GM23338 (cell line): ENCODE results near the gene CCDC40. TPM values are rescaled to one million over a fixed set of nuclear protein-coding genes. Genes with fewer than 3 reads are reported as not detected.
A peak's percentile ranks its signal among the peaks of the same experiment; 100 is the strongest.

ENCODE experiments used
- ATAC-seq: fragments of 200-7000 bp; cut with Tn5 transposase; 3 replicates; pipeline ENCODE4 v1.9.1; 2020
- DNase-seq: peaks from one replicate; pipeline ENCODE4 v3.0.0-alpha.2; 2015; ENCODE audit warnings: low spot score
- H2AFZ ChIP-seq: fragments of 200-600 bp; sonication (generic); 2 replicates; pipeline ENCODE4 v1.8.0; 2016; ENCODE audit warnings: antibody characterized with exemption, mild to moderate bottlenecking, moderate library complexity
- H3F3A ChIP-seq: fragments of 200-600 bp; sonication (generic); replicated peaks from 2 replicates; pipeline ENCODE4 v1.8.0; 2017; ENCODE audit warnings: antibody characterized with exemption, mixed run types, low read depth
- H3K27ac ChIP-seq: fragments of 200-600 bp; sonication (generic); 2 replicates; pipeline ENCODE4 v1.6.1; 2016; ENCODE audit warnings: low read depth
- H3K27me3 ChIP-seq: fragments of 200-600 bp; sonication (generic); 2 replicates; pipeline ENCODE4 v1.8.0; 2016; ENCODE audit warnings: mild to moderate bottlenecking, mixed run types, moderate library complexity; ENCODE audit not compliant: insufficient read depth
- H3K36me3 ChIP-seq: fragments of 200-600 bp; sonication (generic); 2 replicates; pipeline ENCODE4 v1.8.0; 2016; ENCODE audit warnings: mild to moderate bottlenecking; ENCODE audit not compliant: insufficient read depth
- H3K4me1 ChIP-seq: fragments of 200-600 bp; sonication (generic); 2 replicates; pipeline ENCODE4 v1.8.0; 2016; ENCODE audit warnings: mild to moderate bottlenecking, moderate library complexity; ENCODE audit not compliant: insufficient read depth
- H3K4me2 ChIP-seq: fragments of 200-600 bp; sonication (generic); 2 replicates; pipeline ENCODE4 v1.7.1; 2017; ENCODE audit warnings: mixed run types
- H3K4me3 ChIP-seq: fragments of 200-600 bp; sonication (generic); 2 replicates; pipeline ENCODE4 v1.6.1; 2016; ENCODE audit warnings: mixed run types
- H3K79me2 ChIP-seq: fragments of 200-600 bp; sonication (generic); replicated peaks from 2 replicates; pipeline ENCODE4 v1.8.0; 2017; ENCODE audit warnings: mild to moderate bottlenecking; ENCODE audit not compliant: insufficient read depth
- H3K9me2 ChIP-seq: fragments of 200-600 bp; sonication (generic); 2 replicates; pipeline ENCODE4 v1.8.0; 2017; ENCODE audit not compliant: insufficient read depth
- H4K20me1 ChIP-seq: fragments of 200-600 bp; sonication (generic); replicated peaks from 2 replicates; pipeline ENCODE4 v1.8.0; 2017; ENCODE audit warnings: mild to moderate bottlenecking; ENCODE audit not compliant: insufficient read depth
- H3K27ac Mint-ChIP-seq: 2 replicates; pipeline ENCODE4 v1.8.0; 2020; ENCODE audit warnings: inconsistent platforms, mild to moderate bottlenecking, moderate library complexity, mixed read lengths
- H3K27me3 Mint-ChIP-seq: 3 replicates; pipeline ENCODE4 v1.8.0; 2022; ENCODE audit warnings: low read depth, mild to moderate bottlenecking, moderate library complexity, mixed read lengths, inconsistent platforms; ENCODE audit not compliant: insufficient read depth, poor library complexity
- H3K36me3 Mint-ChIP-seq: 3 replicates; pipeline ENCODE4 v1.8.0; 2021; ENCODE audit warnings: low read depth, mild to moderate bottlenecking, inconsistent platforms, moderate library complexity, mixed read lengths
- H3K4me1 Mint-ChIP-seq: 3 replicates; pipeline ENCODE4 v1.8.0; 2020; ENCODE audit warnings: mild to moderate bottlenecking, inconsistent platforms, mixed read lengths
- H3K4me3 Mint-ChIP-seq: 3 replicates; pipeline ENCODE4 v1.8.0; 2021; ENCODE audit warnings: moderate library complexity, mild to moderate bottlenecking, inconsistent platforms, mixed read lengths
- H3K9me3 Mint-ChIP-seq: 3 replicates; pipeline ENCODE4 v1.8.0; 2020; ENCODE audit warnings: moderate library complexity, mild to moderate bottlenecking, inconsistent platforms, mixed read lengths
- CREB1 ChIP-seq: fragments of 250-450 bp; sonication (Bioruptor Pico); IDR thresholded peaks from 2 replicates; pipeline ENCODE4 v1.5.0; 2020; ENCODE audit warnings: low read depth, mild to moderate bottlenecking, moderate library complexity
- EZH2phosphoT487 ChIP-seq: fragments of 200-600 bp; sonication (generic); IDR thresholded peaks from one replicate; pipeline ENCODE4 v1.8.1; 2018; ENCODE audit warnings: antibody characterized with exemption; ENCODE audit not compliant: unreplicated experiment
- NANOG ChIP-seq: IDR thresholded peaks from 2 replicates; pipeline ENCODE4 v1.6.1; 2016; ENCODE audit warnings: antibody characterized with exemption, borderline replicate concordance
- POLR2AphosphoS5 ChIP-seq: IDR thresholded peaks from 2 replicates; pipeline ENCODE4 v1.6.1; 2016; ENCODE audit warnings: antibody characterized with exemption, low read depth
- STAT1 ChIP-seq: IDR thresholded peaks from one replicate; pipeline ENCODE4 v1.6.1; 2016; ENCODE audit warnings: antibody characterized with exemption; ENCODE audit not compliant: unreplicated experiment
- ZNF114 ChIP-seq: fragments of 250-450 bp; sonication (Bioruptor Pico); IDR thresholded peaks from 2 replicates; pipeline ENCODE4 v1.5.0; 2020; ENCODE audit warnings: mild to moderate bottlenecking, moderate library complexity
- ZNF331 ChIP-seq: fragments of 250-450 bp; sonication (Bioruptor Pico); IDR thresholded peaks from 2 replicates; pipeline ENCODE4 v1.5.0; 2020; ENCODE audit warnings: low read depth, mild to moderate bottlenecking, moderate library complexity
- ZNF462 ChIP-seq: fragments of 250-450 bp; sonication (Bioruptor Pico); IDR thresholded peaks from 2 replicates; pipeline ENCODE4 v1.5.0; 2020; ENCODE audit warnings: mild to moderate bottlenecking, moderate library complexity
- polyA plus RNA-seq: library from polyadenylated mRNA; unstranded; fragments of >200 nt; fragmentation: Nextera tagmentation; extraction: Ambion mirVana; gene quantifications from 2 replicates; pipeline ENCODE4 v1.2.1, GENCODE V29; 2016
- total RNA-seq: library from RNA; depleted of rRNA; stranded (reverse); fragments of >200 nt; shearing (Covaris generic); gene quantifications from 2 replicates; pipeline ENCODE4 v1.2.3, GENCODE V29; 2014
- TF ChIP-seq, protein P1 (sequence below), 2 experiments: fragments of 200-600 bp in 1 of 2; sonication (generic) in 1 of 2; conservative IDR thresholded peaks; 2 replicates each; pipeline versions ENCODE4 v1.5.1 to v1.6.1; 2016 to 2017; ENCODE audit warnings: antibody characterized with exemption in 2 of 2, low read depth in 2 of 2, mild to moderate bottlenecking in 2 of 2, moderate library complexity in 1 of 2
- TF ChIP-seq, protein P2 (sequence below): IDR thresholded peaks from 2 replicates; pipeline ENCODE4 v1.6.1; 2016; ENCODE audit warnings: antibody characterized with exemption

Gene CCDC40
- total and polyA plus RNA-seq, 2 experiments from 2014 or later, result 7.6 to 8.1 TPM

DNA sequence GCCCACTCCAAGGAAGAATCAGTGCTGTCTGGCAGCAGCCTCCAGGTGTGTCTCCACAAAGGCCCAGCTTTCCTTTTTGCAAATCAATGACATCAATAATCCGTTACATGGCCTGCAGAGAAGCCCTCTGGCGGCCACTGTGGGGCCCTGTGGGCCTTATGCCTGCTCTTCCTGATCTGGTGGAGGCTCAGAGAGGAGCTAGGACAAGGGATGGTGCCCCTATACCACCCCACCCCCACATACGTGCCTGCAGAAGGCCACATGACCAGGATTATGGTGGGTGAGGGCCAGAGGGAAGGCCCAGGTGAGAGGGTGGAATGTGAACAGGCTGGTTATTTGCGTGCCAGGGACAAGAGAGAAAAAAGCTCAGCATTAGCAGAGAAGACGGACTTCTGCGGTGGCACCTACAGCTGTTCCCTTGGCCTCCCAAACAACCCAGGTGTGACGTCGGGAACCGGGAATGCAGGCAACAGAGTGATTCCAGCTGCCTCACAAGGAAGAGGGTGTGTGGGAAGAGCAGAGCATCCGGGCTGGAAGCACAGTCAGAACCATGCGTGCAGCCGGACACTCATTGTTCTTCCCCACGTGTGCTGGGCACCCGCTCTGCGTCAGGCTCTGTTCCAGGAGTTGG lies 88.0 kb downstream of the CCDC40 start:
- TF ChIP-seq, protein P1, sequence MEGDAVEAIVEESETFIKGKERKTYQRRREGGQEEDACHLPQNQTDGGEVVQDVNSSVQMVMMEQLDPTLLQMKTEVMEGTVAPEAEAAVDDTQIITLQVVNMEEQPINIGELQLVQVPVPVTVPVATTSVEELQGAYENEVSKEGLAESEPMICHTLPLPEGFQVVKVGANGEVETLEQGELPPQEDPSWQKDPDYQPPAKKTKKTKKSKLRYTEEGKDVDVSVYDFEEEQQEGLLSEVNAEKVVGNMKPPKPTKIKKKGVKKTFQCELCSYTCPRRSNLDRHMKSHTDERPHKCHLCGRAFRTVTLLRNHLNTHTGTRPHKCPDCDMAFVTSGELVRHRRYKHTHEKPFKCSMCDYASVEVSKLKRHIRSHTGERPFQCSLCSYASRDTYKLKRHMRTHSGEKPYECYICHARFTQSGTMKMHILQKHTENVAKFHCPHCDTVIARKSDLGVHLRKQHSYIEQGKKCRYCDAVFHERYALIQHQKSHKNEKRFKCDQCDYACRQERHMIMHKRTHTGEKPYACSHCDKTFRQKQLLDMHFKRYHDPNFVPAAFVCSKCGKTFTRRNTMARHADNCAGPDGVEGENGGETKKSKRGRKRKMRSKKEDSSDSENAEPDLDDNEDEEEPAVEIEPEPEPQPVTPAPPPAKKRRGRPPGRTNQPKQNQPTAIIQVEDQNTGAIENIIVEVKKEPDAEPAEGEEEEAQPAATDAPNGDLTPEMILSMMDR (conservative IDR thresholded peaks at IDR 0.05; ENCODE audit: low read depth in 2 of 2), result peak; percentile 69 to 71
- TF ChIP-seq EZH2phosphoT487 (no peak), CREB1 (CRISPR knock-in tag) (peak; percentile 30; the same call in 1 of the 2 replicates), ZNF331 (CRISPR knock-in tag) (no peak)
- H3K27me3 ChIP-seq, result no peaks in the 10 kb centered on the region
- peak overlapping the region; percentile 50; the same call in 2 of the 3 replicates for H3K4me3 Mint-ChIP-seq
- no peak overlapping the region for H3K4me3 ChIP-seq
- H3K36me3 ChIP-seq, result no peaks in the 10 kb centered on the region
- peak overlapping the region; percentile 82 for H2AFZ ChIP-seq
- peak overlapping the region; percentile 41; the same call in 1 of the 2 replicates for H3K27ac ChIP-seq
- peaks cover 10% of the 10 kb centered on the region; the same call in 1 of the 2 replicates for H3F3A ChIP-seq
- H3K4me1 ChIP-seq, result peaks cover 14% of the 10 kb centered on the region
- DNase-seq (peak; percentile 84), ATAC-seq (peak; percentile 96)
- H3K4me1 Mint-ChIP-seq, result peaks cover 23% of the 10 kb centered on the region
- no peaks in the 10 kb centered on the region for H3K9me3 Mint-ChIP-seq
- H3K27me3 Mint-ChIP-seq, result peaks cover 12% of the 10 kb centered on the region
- no peaks in the 10 kb centered on the region for H4K20me1 ChIP-seq
- peak overlapping the region; percentile 68 for H3K4me2 ChIP-seq
- H3K9me2 ChIP-seq, result no peaks in the 10 kb centered on the region
- no peaks in the 10 kb centered on the region for H3K79me2 ChIP-seq
- no peaks in the 10 kb centered on the region for H3K36me3 Mint-ChIP-seq
- H3K27ac Mint-ChIP-seq, result peak overlapping the region; percentile 83

DNA sequence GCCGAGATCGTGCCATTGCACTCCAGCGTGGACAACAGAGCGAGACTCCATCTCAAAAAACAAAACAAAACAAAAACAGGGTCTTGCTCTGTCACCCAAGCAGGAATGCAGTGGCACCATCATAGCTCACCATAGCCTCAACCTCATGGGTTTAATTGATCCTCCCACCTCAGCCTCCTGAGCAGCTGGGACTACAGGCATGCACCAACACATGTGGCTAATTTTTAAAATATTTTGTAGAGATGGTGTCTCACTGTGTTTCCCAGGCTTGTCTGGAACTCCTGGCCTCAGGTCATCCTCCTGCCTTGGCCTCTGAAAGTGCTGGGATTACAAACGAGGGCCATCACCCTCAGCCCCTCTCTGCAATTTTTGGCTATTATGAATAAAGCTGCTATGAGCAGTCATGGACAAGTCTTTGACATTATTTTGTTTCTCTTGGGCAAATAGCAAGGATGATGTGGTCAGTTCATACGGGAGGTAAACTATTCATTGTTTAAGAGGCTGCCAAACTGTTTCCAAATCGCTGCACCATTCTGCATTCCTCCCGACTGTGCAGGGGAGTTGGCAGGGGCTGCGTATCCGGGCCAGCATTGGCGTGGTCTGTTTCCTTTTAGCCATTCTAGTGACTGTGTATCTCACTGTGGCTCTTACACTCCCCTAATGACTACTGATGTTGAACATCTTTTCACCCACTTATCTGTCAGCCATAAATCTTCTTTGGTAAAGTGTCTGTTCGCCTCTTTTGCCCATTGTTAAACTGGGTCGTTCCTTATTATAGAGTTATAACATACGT lies 89.4 kb downstream of the CCDC40 start:
- Mint-ChIP-seq H3K4me3 (no peak overlapping the region), H3K27ac (no peak overlapping the region), H3K36me3 (no peaks in the 10 kb centered on the region), H3K4me1 (peaks cover 25% of the 10 kb centered on the region), H3K27me3 (peaks cover 10% of the 10 kb centered on the region), H3K9me3 (no peaks in the 10 kb centered on the region)
- no peaks in the 10 kb centered on the region for H3K79me2 ChIP-seq
- peaks cover 10% of the 10 kb centered on the region; the same call in 1 of the 2 replicates for H3F3A ChIP-seq
- H3K4me3 ChIP-seq, result no peak overlapping the region
- no peaks in the 10 kb centered on the region for H3K36me3 ChIP-seq
- no peaks in the 10 kb centered on the region for H3K9me2 ChIP-seq
- H3K27me3 ChIP-seq, result no peaks in the 10 kb centered on the region
- H3K27ac ChIP-seq, result no peak overlapping the region
- peaks cover 14% of the 10 kb centered on the region for H3K4me1 ChIP-seq
- DNase-seq, result no peak
- no peak overlapping the region for H2AFZ ChIP-seq
- H3K4me2 ChIP-seq, result no peak overlapping the region
- H4K20me1 ChIP-seq, result no peaks in the 10 kb centered on the region
- ATAC-seq, result no peak
- TF ChIP-seq ZNF114 (CRISPR knock-in tag), result no peak
- no peak for TF ChIP-seq STAT1
- no peak for TF ChIP-seq ZNF462
- no peak for TF ChIP-seq POLR2AphosphoS5
- TF ChIP-seq NANOG, result no peak
- TF ChIP-seq CREB1 (CRISPR knock-in tag), result no peak
- TF ChIP-seq ZNF331 (CRISPR knock-in tag), result no peak
- TF ChIP-seq, protein P2, sequence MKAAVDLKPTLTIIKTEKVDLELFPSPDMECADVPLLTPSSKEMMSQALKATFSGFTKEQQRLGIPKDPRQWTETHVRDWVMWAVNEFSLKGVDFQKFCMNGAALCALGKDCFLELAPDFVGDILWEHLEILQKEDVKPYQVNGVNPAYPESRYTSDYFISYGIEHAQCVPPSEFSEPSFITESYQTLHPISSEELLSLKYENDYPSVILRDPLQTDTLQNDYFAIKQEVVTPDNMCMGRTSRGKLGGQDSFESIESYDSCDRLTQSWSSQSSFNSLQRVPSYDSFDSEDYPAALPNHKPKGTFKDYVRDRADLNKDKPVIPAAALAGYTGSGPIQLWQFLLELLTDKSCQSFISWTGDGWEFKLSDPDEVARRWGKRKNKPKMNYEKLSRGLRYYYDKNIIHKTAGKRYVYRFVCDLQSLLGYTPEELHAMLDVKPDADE, result no peak
